ENCODE data around the gene ZNF398. TPM values are rescaled to one million over a fixed set of nuclear protein-coding genes. Genes with fewer than 3 reads are reported as not detected.

The ZNF398 gene
- total and polyA plus RNA-seq, 10 of the 15 experiments (the other 5 are each of a cell fraction or from before 2014, with no cell fraction given): 2.3 to 15.3 (median 10.0) TPM

DNA sequence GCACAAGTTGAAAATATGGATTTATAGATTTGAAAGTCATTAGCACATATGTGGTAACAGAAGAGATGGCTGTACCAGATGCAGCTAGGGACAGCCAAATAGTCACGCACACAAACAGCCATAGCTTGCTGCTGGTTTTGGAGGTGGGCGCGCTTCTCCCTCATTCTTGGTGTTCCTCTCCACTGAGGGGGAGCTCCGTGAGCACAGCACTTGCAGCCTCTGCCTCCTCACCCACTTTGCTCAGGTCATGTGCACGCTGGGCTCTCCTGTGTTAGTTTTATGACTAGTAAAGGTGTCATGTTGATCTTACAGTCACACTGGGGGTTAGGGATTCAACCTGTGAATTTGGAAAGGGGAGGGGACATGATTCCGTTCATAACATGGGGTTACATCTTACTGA, 48.2 kb upstream of the ZNF398 start:
- no peaks in the 10 kb centered on the region for H3K27me3 ChIP-seq (replicated peaks in 1 of 2; ENCODE audit: control insufficient read depth in 2 of 2, insufficient read depth in 2 of 2, low read length in 1 of 2)
- no peaks in the 10 kb centered on the region for H3K4me1 ChIP-seq (ENCODE audit: control insufficient read depth, insufficient read depth, low read length)
- TF ChIP-seq SUZ12 (IDR thresholded peaks at IDR 0.05; ENCODE audit: unreplicated experiment): no peak
- TF ChIP-seq POU2F2 (IDR thresholded peaks at IDR 0.05; ENCODE audit: borderline replicate concordance, low read depth, low read length): no peak
- TF ChIP-seq, protein P1, sequence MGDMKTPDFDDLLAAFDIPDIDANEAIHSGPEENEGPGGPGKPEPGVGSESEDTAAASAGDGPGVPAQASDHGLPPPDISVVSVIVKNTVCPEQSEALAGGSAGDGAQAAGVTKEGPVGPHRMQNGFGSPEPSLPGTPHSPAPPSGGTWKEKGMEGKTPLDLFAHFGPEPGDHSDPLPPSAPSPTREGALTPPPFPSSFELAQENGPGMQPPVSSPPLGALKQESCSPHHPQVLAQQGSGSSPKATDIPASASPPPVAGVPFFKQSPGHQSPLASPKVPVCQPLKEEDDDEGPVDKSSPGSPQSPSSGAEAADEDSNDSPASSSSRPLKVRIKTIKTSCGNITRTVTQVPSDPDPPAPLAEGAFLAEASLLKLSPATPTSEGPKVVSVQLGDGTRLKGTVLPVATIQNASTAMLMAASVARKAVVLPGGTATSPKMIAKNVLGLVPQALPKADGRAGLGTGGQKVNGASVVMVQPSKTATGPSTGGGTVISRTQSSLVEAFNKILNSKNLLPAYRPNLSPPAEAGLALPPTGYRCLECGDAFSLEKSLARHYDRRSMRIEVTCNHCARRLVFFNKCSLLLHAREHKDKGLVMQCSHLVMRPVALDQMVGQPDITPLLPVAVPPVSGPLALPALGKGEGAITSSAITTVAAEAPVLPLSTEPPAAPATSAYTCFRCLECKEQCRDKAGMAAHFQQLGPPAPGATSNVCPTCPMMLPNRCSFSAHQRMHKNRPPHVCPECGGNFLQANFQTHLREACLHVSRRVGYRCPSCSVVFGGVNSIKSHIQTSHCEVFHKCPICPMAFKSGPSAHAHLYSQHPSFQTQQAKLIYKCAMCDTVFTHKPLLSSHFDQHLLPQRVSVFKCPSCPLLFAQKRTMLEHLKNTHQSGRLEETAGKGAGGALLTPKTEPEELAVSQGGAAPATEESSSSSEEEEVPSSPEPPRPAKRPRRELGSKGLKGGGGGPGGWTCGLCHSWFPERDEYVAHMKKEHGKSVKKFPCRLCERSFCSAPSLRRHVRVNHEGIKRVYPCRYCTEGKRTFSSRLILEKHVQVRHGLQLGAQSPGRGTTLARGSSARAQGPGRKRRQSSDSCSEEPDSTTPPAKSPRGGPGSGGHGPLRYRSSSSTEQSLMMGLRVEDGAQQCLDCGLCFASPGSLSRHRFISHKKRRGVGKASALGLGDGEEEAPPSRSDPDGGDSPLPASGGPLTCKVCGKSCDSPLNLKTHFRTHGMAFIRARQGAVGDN (IDR thresholded peaks at IDR 0.05): no peak
- TF ChIP-seq, protein P2, sequence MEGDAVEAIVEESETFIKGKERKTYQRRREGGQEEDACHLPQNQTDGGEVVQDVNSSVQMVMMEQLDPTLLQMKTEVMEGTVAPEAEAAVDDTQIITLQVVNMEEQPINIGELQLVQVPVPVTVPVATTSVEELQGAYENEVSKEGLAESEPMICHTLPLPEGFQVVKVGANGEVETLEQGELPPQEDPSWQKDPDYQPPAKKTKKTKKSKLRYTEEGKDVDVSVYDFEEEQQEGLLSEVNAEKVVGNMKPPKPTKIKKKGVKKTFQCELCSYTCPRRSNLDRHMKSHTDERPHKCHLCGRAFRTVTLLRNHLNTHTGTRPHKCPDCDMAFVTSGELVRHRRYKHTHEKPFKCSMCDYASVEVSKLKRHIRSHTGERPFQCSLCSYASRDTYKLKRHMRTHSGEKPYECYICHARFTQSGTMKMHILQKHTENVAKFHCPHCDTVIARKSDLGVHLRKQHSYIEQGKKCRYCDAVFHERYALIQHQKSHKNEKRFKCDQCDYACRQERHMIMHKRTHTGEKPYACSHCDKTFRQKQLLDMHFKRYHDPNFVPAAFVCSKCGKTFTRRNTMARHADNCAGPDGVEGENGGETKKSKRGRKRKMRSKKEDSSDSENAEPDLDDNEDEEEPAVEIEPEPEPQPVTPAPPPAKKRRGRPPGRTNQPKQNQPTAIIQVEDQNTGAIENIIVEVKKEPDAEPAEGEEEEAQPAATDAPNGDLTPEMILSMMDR (IDR thresholded peaks at IDR 0.05 in 2 of 3, conservative IDR thresholded peaks at IDR 0.05 in 1 of 3; ENCODE audit: control insufficient read depth in 2 of 3, extremely low read depth in 1 of 3, insufficient read depth in 1 of 3, low read depth in 3 of 3, low read length in 3 of 3): no peak
- TF ChIP-seq IKZF2 (IDR thresholded peaks at IDR 0.05): no peak
- TF ChIP-seq HCFC1 (IDR thresholded peaks at IDR 0.05; ENCODE audit: low read length): no peak
- no peak for TF ChIP-seq MTA3 (IDR thresholded peaks at IDR 0.05; ENCODE audit: borderline replicate concordance, low read length)
- TF ChIP-seq, protein P3, sequence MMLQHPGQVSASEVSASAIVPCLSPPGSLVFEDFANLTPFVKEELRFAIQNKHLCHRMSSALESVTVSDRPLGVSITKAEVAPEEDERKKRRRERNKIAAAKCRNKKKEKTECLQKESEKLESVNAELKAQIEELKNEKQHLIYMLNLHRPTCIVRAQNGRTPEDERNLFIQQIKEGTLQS (IDR thresholded peaks at IDR 0.05; ENCODE audit: borderline replicate concordance, extremely low read depth, low read depth, low read length): no peak
- TF ChIP-seq MTA2 (IDR thresholded peaks at IDR 0.05; ENCODE audit: low read depth): no peak
- no peak for TF ChIP-seq SP1 (IDR thresholded peaks at IDR 0.05; ENCODE audit: low read depth, low read length)
- TF ChIP-seq, protein P4, sequence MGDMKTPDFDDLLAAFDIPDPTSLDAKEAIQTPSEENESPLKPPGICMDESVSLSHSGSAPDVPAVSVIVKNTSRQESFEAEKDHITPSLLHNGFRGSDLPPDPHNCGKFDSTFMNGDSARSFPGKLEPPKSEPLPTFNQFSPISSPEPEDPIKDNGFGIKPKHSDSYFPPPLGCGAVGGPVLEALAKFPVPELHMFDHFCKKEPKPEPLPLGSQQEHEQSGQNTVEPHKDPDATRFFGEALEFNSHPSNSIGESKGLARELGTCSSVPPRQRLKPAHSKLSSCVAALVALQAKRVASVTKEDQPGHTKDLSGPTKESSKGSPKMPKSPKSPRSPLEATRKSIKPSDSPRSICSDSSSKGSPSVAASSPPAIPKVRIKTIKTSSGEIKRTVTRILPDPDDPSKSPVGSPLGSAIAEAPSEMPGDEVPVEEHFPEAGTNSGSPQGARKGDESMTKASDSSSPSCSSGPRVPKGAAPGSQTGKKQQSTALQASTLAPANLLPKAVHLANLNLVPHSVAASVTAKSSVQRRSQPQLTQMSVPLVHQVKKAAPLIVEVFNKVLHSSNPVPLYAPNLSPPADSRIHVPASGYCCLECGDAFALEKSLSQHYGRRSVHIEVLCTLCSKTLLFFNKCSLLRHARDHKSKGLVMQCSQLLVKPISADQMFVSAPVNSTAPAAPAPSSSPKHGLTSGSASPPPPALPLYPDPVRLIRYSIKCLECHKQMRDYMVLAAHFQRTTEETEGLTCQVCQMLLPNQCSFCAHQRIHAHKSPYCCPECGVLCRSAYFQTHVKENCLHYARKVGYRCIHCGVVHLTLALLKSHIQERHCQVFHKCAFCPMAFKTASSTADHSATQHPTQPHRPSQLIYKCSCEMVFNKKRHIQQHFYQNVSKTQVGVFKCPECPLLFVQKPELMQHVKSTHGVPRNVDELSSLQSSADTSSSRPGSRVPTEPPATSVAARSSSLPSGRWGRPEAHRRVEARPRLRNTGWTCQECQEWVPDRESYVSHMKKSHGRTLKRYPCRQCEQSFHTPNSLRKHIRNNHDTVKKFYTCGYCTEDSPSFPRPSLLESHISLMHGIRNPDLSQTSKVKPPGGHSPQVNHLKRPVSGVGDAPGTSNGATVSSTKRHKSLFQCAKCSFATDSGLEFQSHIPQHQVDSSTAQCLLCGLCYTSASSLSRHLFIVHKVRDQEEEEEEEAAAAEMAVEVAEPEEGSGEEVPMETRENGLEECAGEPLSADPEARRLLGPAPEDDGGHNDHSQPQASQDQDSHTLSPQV (IDR thresholded peaks at IDR 0.05): no peak
- TF ChIP-seq SIN3A (IDR thresholded peaks at IDR 0.05; ENCODE audit: low read depth, low read length): no peak
- TF ChIP-seq CBX3 (IDR thresholded peaks at IDR 0.05; ENCODE audit: borderline replicate concordance, low read depth): no peak
- TF ChIP-seq LARP7 (IDR thresholded peaks at IDR 0.05): no peak
- no peak for TF ChIP-seq SPI1 (IDR thresholded peaks at IDR 0.05; ENCODE audit: borderline replicate concordance, insufficient read depth, low read depth, low read length)
- no peaks in the 10 kb centered on the region for H4K20me1 ChIP-seq (ENCODE audit: control insufficient read depth, insufficient read depth)
- H3K9ac ChIP-seq (ENCODE audit: control insufficient read depth, insufficient read depth, low read length): no peak overlapping the region
- BruUV-seq (replicated peaks): no TSS peak
- intact Hi-C loops (cut with micrococcal nuclease; ENCODE audit: unreplicated experiment): no loop called here
- H3K36me3 ChIP-seq (ENCODE audit: control insufficient read depth in 2 of 2, insufficient read depth in 2 of 2, low read length in 1 of 2): no peaks in the 10 kb centered on the region
- SMC1A ChIA-PET (ENCODE audit: uncharacterized antibody, unreplicated experiment): no interaction called here
- H3K9me3 ChIP-seq (replicated peaks; ENCODE audit: control insufficient read depth, insufficient read depth, low read length): no peaks in the 10 kb centered on the region
- H2AFZ ChIP-seq (ENCODE audit: control insufficient read depth, low read depth, low read length): no peak overlapping the region
- H3K4me2 ChIP-seq (ENCODE audit: control insufficient read depth, insufficient read depth): no peak overlapping the region
- no peaks in the 10 kb centered on the region for H3K79me2 ChIP-seq (ENCODE audit: control insufficient read depth, insufficient read depth, low read length)
- H3K27ac ChIP-seq (ENCODE audit: control insufficient read depth, insufficient read depth): no peak overlapping the region
- POLR2A ChIA-PET: no interaction called here
- RAD21 ChIA-PET (ENCODE audit: unreplicated experiment): no interaction called here
- in situ Hi-C loops (cut with MboI): no loop called here
- no peak overlapping the region for H3K4me3 ChIP-seq
- no peak for FAIRE-seq
- DNase-seq (ENCODE audit: low read depth, low spot score): no peak
- no peak for ATAC-seq
- 74% methylated on average over 6 of the region's 6 CpGs for WGBS (ENCODE audit: insufficient coverage, insufficient replicate concordance, low lambda C conversion rate, missing lambda C conversion rate)
- CTCF ChIA-PET: no interaction called here
